NCI-H146 treated with DMSO at 0.1 percent for 48 hours (cell line): ENCODE data around the gene KDM6B.

Experiments used
- DNase-seq: peaks from one replicate; lab custom pipeline; 2025; ENCODE audit not compliant: unreplicated experiment; lab: John Stamatoyannopoulos, UW

The KDM6B gene

DNA sequence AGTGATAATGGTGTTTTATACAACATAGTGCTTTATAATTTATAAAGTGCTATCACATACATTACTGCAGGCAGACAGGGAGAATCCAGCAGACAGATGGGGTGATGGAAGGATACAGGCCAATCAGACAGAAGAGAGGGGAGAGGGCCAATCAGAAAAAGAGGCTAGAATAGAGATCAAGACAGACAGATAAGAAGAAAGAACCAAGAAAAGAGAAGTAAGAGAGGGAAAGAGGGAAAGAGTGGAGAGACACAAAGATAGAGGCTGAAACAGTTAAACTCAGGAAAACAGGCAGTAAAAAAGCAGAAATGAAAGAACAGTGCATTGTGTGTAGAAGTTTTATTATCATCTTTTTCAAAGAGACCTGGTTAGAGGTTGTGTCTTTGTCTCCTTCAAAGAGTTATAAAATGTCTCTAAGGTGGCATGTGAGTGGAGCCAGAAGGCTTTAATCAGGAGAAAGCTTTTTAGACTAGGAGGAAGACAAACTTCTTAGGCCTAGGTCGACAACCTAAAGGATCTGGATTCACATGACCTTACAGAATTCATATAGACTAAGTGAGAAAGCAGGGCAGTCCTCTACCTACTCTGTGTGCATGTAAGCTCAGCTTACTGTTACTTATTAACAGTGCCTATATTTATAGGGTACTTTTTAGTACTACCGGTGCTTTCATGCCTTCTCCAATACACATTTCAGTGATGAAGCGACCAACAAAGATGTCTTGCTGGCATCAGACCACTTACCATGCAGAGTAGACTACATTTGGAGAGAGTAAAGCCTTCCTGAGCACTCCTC lies 46.3 kb downstream of the KDM6B start:
- DNase-seq: no peak

DNA sequence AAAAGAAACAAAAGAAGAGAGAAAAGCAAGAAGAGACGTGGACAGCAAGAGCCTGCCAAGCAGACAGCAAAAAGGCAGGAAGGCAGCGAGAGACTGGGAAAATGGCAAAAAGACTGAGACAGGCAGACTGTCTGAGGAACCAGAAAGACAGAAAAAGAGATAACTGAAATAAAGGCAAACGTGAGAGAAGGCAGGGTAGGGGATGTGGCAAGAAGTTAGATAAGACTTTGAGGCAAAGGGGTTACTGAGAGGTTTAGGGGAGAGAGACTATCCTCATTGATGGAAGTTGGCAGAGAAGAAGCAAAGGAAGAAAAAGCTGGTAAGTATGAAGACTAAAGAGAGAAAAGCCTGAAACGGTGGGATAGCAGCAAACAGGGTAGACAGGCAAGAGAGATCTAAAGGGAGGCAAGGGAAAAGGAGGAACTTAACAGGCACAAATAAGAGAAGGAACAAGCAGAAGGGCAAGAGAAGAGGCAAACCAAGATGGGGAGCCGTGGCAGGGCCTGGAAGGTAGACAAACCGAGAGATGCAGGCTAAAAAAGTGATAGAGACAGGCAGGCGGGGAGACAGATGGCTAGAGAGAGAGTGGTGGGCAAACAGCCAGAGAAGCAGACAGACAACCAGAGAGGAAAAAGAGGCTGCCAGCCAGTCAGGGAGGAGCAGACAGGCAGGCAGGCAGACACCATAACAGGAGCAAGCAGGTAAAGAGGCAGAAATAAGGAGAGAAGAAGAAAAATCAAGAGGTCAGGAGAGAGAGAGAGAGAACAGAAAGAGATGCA lies 47.4 kb downstream of the KDM6B start:
- DNase-seq: no peak

DNA sequence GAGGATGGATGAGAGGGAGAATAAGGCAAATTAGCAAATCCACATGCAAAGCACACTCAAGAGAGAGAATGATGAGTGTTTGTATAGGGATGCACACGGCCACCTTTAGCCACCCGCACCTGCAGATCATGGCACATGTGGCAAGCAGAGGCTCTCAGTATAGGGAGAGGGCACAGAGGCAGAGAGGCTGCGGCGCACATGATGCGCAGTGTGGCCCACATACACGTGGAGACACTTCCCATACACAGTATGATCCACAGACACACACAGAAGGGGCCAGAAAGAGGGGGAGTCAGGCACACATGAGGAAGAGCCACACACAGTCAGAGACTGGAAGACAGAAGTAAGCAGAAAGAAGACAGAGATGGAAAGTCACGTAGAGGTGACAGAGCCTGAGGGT lies 48.1 kb downstream of the KDM6B start:
- DNase-seq: no peak

DNA sequence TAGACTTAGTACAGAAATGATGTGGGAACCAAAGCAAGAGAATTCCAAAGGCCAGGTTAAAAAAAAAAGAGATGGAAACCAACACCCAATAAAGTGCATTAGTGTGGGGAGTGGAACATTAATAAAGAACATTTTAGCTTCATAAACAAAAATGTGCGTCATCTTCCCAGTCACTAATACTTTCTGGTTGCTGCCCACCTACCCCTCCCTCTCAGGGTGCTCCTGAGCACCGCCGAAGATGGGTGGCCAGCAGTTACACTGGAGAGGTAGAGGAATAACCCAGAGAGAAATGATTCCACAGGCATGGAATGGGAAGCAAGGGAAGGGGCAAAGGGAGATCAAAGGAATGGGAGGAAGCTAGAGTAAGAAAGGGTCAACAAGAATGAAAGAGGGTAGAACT lies 48.6 kb downstream of the KDM6B start:
- no peak for DNase-seq
